Activated CD4-positive, alpha-beta T cell treated with anti-CD3 and anti-CD28 coated beads for 1 hour (primary cell): Measurements from ENCODE around the gene GNA14.
"Not testable (repeated sequence)": the region's sequence is repeated elsewhere in the genome, so short reads cannot be mapped to it uniquely, and the experiment has no call there.

Experiments used
- DNase-seq: peaks from one replicate; pipeline ENCODE4 v3.0.0-alpha.2; 2020

The GNA14 gene

GRCh38 chr9:77648234-77649108 is at the start of gene GNA14:
GNA14 (minus strand) TSS chr9:77648322; CDS start chr9:77647793, 529 bp downstream.
- no peak for DNase-seq

GRCh38 chr9:77697238-77697984 is 49.3 kb upstream of the GNA14 start:
- no peak for DNase-seq

- not testable (repeated sequence) for DNase-seq
These were observed 42.6 kb upstream of the GNA14 start for GRCh38 chr9:77690723-77691122.

- not testable (repeated sequence) for DNase-seq
These were observed 42.0 kb upstream of the GNA14 start for GRCh38 chr9:77690119-77690518.

GRCh38 chr9:77687737-77688136 is 39.6 kb upstream of the GNA14 start:
- DNase-seq, result not testable (repeated sequence)

DNA sequence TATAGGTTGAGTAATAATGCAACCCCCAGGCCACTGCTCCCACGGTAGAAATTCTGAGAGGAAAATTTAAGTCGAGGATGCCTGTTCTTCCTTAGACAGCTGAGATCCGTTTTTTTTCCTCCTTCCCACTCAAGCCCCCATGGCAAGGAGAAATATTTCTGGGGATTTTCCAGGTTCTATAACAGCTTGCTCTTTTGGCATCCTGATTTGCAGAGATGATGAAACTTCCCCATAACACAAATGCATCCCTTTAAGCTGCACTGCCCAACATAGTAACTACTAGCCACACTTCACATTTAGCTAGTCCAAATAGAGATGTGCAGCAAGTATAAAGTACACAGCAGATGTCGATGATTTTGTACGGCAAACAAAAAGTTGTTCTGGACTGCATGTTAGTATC is 32.5 kb upstream of the GNA14 start:
- DNase-seq, result no peak

DNA sequence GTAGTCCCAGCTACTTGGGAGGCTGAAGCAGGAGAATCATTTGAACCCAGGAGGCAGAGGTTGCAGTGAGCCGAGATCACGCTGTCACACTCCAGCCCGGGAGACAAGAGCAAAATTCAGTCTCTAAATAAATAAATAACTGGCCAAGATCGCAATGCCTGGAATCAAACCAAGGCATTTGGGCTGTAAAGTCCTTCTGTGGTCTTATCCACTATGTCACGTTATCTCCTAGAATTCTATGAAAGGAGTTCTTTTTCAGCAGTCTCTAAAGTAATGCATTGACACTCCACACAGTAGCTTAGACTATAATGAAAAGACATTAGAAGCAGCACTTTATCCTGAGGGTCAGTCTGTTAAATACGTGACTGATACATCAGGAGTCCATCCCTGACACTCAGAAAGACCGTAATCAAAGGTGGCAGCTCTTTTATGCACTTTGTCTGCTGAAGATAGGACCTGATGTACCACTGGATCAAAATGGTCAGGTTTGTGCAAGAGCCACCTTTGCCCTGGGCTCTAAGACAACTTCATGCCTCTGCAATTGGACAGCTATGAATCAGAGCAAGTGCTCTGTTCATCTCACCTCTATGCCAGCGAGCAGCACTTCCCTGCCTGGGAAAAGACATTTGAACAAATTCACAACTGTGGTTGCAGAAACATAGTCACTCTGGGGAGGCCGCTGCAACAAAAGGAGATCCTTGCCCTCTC is 31.7 kb upstream of the GNA14 start:
- DNase-seq, result no peak

GRCh38 chr9:77679088-77679487 is 31.0 kb upstream of the GNA14 start:
- DNase-seq, result no peak

GRCh38 chr9:77677957-77678535 is 29.9 kb upstream of the GNA14 start:
- DNase-seq, result no peak

- no peak for DNase-seq
These were observed 29.3 kb upstream of the GNA14 start for GRCh38 chr9:77677397-77677796.

DNA sequence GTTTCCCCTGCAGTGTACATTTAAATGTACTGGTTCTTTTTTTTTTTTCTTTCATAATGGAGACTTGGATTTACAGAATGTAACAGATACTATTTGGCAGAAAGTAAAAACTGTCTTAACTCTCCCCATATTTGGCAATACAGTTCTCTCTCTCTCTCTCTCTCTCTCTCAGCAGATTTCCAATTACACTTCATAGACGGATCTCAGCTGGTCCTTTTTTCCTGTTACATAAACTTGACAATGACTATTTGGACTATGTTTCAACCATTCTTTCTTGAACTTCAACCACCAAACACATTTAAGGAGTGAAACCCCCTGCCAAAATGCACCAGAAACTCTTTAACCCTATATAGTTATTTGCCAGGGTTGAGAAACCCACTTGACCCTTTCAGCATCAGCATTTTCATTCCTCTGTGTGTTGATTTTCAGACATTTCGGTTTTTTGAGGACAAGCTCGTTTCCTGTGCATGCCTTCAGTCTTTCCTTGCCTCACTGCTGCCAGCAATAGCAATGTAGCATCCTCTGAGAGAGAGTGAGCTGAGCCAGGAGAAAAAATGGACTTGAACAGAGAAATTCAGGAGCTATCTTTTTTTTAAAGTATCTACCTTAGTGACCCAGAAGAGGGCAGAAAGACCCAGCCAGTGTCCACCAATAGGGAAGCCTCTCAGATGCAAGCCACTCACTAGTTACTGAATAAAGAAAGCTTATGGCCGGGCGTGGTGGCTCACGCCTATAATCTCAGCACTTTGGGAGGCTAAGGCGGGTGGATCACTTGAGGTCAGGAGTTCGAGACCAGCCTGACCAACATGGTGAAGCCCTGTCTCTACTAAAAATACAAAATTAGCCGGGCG is 26.0 kb upstream of the GNA14 start:
- DNase-seq, result no peak

DNA sequence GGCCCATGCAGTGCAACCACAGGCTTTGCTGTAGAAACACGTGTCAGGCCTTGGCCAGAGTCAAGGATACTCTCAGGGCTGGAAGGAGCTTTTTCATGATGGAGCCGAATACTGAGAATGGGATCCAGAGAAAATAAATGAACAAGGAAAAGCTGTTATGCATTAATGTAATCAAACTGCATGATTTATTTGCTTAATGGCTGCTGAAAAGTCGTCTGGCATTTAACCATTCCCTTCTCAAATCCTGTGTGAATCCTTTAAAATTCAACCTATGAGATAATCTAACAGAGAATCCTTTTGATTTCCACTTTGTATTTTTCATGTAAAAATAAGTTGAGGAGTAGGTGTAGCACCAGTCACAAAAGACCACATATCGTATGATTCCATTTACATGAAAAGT is 24.1 kb upstream of the GNA14 start:
- no peak for DNase-seq

DNA sequence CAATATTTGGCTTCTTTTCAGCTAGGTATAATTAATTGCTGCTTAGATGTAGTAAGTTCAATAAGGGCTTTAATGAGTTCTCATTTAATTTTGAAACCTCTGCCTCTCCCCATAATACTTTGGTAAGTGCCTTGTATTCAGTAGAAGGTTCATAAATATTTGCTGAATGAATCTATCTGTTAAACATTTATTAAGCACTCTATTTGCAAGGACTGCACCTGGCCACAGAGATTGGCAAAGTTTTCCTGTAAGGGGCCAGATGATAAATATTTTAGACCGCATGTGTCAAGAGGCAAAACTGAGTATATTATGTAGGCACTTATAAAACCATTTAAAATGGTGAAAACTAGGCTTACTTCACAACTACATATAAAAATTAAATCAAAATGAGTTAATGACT is 19.0 kb upstream of the GNA14 start:
- DNase-seq, result no peak

- DNase-seq, result no peak
These were observed 15.6 kb upstream of the GNA14 start for GRCh38 chr9:77663754-77664153.

- no peak for DNase-seq
These were observed 13.5 kb upstream of the GNA14 start for GRCh38 chr9:77661566-77662085.

GRCh38 chr9:77659926-77660325 is 11.8 kb upstream of the GNA14 start:
- DNase-seq, result no peak

DNA sequence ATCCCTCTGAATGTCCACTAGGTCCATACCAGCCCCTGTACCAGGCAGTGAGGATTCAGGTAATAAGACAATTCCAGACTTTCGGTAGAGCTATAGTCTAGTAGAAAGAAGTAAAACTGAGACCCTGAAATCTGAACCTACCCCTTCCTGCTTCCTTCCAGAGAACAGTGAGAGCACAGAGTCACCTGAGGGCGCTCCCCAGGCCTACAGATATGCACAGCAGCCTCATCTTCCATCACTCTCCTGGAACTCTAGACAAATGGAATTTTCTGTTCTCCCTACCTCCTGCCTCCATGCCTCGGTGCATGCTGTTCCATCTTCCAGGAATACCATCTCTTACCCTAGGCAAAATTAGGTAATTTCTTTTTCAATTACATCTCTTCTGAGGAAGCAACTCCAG is 3.1 kb upstream of the GNA14 start:
- DNase-seq, result no peak

GRCh38 chr9:77649109-77649812 is 1.1 kb upstream of the GNA14 start:
- no peak for DNase-seq

DNA sequence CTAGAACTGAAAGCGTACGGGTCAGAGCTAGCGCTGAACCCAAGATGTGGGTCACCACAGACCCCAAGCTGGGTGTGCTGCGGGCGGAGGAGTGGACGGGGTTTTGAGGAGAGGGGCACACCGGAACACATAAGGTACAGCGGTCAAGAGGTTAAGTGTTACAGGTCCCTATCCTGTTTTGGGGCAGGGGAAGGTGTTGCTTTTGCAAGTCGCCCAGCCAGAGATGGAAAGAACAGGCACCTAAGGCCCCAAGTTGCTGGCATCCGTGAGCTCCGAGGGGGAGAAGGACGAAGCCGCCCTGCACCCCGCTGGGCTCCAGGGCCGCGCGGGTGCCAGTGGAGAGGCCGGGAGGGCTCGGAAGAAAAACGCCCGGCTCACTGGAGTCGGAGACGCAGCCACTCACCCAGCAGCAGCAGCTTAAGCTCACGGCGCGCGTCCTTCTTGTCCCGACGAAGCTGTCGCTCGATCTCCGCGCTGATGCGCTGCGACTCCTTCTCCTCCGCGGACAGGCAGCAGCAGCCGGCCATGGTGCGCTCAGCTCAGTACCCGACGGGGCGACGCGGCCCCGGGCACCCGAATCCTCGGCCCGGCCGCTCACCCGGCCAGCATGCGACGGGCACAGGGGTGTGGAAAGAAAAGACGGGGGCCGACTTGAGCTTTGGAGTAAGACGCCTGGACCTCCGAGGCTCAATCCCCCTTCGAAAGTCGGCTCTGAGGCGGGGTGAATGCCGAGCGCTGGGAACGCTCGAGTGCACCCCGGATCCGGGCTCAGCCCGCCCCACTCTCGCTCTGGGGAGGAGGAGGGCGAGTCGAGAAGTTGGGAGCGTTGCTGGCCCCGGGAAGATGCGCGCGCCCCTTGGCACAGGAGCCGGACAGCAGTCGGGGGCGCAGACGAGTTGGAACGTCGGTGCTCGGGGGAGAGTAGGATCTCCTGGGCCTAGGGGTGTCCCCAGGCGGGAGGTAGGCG is 572 bp downstream of the GNA14 start:
- no peak for DNase-seq

DNA sequence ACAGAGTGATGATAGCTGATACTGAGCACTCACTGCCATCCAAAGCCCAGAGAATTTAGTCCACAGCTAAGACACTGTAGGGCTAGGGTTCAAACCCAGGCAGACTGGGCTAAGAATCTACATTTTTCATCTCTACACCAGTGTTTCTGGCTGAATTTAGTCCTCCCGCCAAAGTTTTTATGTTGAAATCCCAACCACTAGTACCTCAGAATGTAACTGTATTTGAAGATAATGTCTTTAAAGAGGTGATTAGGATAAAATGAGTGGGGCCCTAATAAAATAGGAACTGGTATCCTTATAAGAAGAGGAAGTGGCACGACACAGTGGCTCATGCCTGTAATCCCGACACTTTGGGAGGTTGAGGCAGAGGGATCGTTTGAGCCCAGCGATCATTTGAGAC is 4.3 kb downstream of the GNA14 start:
- DNase-seq, result no peak
